ENCODE data around the gene NVL.
A peak's percentile ranks its signal among the peaks of the same experiment; 100 is the strongest.

NVL gene

DNA sequence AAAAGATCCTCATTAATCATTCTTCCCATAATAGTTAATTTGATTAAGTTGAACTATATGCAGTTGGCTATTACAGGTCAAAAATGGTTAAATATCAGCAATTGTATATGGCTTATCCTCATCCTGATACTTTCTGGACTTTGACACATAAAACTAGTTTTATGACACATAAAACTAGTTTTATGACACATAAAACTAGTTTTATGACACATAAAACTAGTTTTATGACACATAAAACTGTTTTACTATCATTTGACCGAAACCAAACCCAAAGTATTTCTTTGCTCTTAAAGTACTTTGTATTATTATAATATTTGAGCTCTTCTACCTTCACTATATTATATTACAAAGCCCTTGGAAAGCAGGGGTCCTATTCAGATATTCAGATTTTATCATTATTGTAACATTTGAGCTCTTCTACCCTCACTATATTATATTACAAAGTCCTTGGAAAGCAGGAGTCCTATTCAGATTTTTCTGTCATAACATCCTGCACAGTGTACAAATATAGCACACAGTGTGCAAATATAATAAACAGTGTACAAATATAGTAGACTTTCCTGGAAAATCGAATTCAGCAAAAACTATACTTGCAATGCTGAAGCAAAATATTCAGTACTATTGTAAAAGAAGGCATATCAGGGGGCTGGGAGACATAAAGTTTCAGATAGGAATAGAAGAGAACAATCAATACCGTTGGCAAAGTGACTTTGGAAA lies 53.0 kb downstream of the NVL start:
- DNase-seq (ENCODE audit: low read depth): no peak

DNA sequence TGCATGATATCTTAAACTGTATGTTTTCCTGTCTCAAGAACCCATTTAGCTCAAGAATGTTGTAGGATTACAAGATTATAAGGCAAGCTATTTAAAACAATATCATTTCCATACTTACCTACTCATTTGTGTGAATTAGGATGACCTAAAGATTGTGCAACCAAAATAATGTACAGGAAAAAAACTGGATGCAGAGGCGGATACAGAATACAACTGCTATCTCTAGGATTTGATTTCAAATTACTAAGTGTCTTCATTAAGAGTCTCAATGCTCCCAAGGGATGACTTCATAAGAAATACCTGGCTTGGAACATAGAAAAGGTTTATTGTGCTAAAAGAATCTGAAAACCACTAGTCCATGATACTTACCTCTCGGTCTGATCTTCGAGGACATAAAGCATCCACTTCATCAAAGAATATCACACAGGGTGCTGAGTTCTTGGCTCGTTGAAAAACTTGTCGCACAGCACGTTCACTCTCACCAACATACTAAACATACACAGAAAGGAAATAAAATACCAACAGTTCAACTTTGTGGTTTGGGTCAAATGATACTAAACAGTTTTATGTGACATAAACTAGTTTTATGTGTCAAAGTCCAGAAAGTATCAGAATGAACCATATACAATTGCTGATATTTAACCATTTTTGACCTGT lies 54.9 kb downstream of the NVL start:
- DNase-seq (ENCODE audit: low read depth): no peak

DNA sequence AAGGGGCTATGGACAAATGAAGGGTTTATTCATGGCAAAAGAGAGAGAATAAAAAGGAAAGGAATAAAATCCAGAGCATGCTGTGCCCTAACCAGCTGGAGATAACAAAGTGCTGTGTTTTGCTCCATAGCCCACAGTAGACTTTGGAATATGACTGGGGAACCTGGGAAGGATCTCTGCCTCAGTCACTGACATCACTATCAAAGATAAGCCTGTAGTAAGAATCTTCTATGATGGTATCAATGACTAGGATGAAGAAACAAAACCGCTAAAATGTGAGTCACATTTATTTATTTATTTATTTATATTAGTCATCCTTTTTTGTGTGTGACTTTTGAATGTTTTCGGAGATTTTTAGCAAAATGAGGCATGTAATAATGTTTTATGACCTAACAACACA lies 56.3 kb downstream of the NVL start:
- DNase-seq (ENCODE audit: low read depth): peak; percentile 71

DNA sequence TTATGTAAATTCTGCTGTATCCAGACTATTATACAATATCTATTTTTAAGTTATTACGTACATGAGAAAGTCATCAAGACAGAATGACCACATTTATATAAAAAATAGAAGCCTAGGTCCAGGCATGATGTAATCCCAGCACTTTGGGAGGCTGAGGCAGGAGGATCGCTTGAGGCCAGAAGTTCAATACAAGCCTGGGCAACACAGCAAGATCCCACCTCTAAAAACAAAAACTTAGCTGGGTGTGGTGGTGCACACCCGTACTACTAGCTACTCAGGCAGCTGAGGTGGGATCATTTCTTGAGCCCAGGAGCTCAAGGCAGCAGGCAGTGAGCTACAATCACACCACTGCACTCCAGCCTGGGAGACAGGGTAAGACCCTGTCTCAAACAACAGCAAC lies 58.9 kb downstream of the NVL start:
- DNase-seq (ENCODE audit: low read depth): no peak

DNA sequence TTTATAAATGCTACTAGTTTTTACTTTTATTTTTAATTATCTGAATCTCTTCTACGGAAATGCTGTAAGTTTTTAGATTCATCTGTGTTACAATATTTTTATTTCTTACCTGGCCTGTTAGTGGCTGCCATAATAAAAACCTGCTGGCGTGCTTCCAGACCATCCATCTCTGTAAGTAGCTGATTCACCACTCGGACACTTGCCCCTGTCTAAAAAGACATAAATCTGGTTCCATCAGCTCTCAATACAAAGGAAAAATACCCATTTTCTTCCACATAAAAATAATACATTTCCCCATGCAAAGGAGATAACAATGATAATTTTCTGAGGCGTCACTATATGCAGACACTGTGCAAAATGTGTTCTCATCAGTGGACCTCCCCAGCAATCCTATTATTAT lies 62.0 kb downstream of the NVL start:
- DNase-seq (ENCODE audit: low read depth): no peak

DNA sequence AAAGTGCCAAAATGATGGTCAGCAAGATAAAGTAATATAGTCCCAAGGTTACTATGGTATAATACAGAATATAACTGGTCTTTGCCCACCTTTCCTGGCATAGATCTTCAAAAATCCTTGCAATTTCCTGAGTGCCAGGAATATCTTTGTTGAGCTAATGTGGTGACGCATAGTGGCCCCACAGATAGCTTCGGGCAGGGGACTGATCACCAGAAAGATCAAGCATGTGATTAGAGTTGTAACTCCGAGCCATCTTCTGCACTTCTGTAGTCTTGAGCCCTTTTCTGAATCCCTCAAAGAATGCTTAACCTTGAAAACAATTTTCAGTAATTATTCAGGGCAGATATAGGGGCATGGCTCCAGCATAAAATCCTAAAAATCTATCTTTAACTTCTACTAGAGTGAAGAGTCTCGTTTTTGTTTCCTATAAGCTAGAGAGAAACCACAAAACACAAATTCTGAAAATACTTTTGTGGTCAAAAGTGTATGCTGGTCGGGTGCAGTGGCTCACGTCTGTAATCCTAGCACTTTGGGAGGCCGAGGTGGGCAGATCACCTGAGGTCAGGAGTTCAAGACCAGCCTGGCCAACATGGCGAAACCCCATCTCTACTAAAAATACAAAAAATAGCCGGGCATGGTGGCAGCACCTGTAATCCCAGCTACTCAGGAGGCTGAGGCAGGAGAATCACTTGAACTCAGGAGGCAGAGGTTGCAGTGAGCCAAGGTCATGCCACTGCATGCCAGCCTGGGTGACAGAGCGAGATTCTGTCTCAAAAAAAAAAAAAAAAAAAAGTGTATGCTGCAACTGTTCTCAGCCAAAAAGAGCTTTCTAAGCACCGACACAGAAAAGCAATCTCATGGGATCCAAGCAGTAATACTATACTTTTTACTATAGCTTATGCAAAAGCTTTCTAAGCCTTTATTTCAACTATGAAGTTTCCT lies 62.8 kb downstream of the NVL start:
- DNase-seq (ENCODE audit: low read depth): peak; percentile 68

DNA sequence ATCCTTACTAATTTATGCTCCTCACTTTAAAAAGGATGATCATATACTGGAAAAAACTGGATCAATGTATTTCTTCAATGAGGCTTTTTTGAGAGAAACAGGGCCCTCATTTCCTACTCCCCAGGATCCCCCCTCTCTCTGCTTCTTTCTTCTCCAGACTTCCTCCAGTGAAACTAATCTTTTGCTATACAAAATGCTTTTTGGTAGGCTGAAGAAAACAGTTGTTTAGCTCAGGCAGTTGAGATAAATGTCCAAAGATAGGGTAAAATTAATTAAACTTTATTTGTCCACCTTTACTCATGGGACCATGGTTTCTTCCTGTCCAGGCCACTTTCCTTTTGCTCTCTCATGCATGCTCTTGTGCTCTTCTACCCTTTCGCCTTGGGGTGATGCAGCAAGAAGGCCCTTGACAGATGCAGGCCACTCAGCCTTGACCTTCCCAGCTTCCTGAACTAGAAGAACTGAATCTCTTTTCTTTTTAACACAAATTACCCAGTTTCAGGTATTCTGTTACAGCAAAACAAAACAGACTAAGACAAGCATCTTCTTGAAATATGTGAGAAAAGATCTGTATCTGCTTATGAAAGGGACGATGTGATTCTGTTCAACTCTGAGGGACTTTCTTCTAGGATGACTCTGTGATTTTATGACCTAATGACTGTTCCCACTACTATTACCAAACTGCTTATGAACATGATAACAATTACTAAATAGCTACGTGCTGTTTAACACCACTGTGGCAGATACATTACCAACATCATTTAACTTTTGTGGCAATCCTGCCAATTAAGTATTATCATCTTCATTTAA lies 63.7 kb downstream of the NVL start:
- DNase-seq (ENCODE audit: low read depth): peak; percentile 54

DNA sequence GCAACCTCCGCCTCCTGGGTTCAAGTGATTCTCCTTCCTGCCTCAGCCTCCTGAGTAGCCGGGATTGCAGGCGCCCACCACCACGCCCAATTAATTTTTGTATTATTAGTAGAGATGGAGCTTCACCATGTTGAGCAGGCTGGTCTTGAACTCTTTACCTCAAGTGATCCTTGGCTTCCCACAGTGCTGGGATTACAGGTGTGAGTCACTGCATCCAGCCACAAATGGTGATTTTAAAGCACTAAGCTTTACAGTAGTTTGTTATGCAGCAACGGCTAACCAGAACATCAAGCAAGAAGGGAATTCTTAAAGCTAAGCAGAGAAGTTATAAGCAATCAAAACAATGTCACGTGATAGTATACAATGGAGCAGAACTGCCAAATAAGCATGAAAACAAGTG lies 65.7 kb downstream of the NVL start:
- no peak for DNase-seq (ENCODE audit: low read depth)

DNA sequence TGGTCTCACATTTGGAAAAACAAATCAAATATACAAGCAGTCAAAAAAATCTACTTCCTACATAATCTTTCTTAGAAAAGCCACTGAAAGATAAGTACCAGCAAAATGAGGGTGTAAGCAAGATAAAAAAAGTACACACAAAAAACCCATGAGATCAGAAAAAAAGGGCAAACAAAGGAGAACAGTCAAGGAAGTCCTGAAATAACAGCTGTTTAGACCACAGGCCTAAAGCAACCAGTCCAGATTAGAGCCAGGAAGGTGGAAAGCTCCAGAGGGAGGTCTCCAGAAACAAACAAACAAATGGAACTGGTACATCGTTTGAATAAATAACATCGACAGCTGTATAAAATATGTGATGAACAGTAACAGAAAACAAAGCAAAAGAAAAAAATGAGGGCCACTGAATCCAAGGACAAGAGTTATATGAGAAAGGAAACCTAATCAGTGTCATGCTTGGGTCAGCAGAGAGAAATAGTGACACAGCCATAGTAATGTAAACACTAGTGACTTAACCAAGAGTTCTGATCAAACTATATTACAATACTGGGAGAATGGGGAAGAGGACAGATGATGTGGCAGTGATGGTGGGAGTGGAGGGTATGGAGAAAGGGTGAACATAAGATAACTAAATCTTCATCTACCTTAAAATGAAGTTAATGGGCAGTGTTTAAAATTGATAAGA lies 67.5 kb downstream of the NVL start:
- no peak for DNase-seq (ENCODE audit: low read depth)

DNA sequence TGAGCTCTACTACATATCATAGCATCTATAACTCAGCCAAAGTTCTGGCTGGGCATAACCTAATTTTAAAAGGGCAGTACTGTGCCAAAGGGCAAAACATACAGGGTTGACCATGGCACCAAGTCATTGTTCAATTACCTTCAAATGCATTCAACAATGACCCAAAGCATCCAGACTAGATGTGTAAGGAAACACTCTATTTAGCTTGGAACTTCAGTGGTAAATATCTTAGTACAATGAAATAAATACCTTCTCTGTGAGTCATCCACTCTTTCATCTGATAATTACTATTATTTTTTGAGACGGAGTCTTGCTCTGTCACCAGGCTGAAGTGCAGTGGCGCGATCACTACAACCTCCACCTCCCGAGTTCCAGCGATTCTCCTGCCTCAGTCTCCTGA lies 70.0 kb downstream of the NVL start:
- DNase-seq (ENCODE audit: low read depth): peak; percentile 44

DNA sequence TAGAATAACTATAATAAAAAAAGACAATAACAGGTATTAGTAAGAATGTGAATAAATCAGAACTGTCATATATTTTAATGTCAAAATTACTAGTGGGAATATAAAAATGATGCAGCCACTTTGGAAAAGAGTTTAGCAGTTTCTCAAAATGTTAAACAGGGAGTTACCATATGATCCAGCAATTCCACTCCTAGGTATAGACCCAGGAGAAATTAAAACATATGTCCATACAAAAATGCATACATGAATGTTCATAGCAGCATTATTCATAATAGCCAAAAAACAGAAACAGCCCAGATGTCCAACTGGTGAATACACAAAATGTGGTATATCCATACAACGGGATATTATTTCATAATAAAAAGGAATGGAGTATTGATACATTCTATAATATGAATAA lies 71.6 kb downstream of the NVL start:
- DNase-seq (ENCODE audit: low read depth): no peak

DNA sequence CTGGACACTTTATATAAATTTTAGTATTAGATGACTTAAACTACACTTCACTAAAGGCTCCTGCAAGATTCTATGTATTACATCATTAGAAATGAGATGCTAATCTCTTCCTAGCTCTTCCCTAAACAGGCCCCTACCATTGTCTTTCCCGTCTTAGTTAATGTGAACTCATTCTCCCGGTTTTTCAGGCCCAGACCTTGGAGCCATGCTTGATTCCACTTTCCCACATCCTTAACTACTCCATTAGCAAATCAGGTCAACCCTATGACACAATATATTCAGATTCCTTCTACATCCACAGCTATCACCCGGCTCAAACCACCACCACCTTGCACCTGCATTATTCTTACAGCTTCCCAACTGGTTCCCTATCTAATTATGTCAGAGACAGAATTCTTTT lies 73.3 kb downstream of the NVL start:
- no peak for DNase-seq (ENCODE audit: low read depth)

DNA sequence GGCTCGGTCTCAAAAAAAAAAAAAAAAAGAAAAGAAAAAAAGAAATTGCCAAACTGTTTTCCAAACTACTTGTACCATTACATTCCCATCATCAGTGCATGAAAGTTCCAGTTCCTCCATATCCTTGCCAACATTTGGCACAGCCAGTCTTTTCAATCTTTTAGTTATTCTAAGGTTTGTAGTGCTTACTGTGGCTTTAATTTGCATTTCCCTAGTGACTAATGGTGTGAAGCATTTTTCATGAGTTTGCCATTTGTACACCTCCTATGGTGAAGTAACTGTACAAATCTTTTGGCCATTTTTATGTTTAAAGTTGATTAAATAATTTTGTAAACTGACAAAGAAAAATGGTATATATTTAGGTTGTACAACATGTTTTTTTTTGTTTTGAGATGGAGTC lies 76.3 kb downstream of the NVL start:
- DNase-seq (ENCODE audit: low read depth): peak; percentile 60

DNA sequence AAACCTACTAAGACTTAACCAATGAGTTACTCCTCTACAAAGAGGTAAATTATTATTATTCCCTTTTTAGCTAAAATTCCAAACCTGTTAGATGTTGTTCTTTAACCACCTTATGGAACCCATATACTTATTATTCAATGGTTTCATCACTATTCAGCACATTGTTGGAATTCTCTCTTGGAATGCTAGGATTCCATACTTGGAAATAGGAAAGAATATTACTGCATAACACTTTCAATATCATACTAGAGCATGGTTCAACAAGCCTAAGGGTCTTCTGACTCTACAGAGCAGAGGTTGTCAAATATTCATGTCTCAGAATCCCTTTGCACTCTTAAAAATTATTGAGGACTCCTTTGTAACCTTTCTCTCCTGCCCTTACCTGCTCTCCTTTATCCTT lies 77.5 kb downstream of the NVL start:
- no peak for DNase-seq (ENCODE audit: low read depth)

DNA sequence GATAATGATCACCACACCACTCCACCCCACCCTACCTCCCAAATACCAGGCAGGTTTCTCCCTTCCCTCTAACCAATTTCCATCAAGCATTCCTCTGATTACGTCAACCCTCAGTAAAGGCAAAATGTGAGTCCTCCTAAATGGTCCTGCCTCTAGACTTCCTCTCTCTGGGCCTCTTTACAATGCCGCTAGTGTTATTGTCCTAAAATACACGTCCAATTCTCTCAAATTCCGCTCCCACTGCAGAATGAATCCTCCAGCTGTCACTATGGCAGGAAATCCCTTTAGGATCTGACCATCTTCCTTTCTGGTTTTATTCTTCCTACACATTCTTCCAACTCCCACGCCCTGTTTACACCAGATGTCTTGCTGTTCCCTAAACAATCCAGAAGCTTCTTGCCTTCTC lies 78.2 kb downstream of the NVL start:
- no peak for DNase-seq (ENCODE audit: low read depth)

DNA sequence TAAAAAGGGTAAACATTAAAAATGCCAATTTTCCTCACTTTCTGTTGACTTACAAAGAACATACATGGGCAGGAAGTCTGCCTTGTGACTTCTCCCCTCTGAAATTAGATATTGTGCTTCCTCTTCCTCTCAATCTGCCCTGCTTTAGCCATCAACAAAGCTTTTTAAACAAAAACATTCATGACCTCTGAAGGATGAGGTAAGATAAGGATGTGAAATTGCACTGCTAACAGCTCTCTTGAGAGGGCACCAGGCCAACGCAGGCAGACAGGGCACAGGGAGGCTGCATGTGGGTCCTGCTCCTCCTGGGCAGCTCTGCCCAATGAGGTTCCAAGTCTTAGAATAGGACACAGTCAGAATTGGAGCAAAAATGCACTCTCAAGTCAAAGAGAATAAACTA lies 84.8 kb downstream of the NVL start:
- DNase-seq (ENCODE audit: low read depth): peak; percentile 32

DNA sequence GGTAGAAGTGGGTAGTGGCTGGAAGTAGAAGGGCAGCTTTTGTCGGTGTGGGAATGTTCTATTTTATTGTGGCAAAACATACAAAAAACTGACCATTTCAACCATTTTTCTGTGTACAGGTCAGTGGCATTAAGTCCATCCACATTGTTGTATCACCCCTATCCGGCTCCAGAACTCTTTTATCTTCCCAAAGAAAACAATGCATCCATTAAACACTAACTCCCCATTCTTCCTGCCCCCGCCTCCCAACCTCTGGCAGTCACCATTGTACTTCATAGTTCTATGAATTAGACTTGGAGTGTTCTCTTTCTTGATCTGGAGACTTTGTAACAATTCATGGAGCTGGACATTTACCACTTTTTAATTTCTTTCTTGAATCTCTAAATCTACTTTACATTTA lies 91.2 kb downstream of the NVL start:
- DNase-seq (ENCODE audit: low read depth): no peak

DNA sequence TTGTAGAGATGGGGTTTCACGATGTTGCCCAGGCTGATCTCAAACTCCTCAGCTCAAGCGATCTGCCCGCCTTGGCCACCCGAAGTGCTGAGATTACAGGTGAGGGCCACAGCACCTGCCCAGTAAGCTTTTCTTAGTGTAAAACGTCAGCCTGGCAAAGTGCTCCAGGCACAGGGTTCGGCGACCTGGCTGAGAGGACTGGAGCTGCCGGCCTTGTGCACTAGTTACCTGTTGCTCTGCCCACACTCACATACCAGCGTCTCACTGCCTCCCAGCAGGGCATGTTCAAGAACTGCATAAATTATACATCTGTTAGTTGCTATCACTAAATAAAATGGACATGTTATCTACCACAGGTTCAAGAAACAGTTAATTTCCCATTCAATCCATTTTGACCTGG lies 91.8 kb downstream of the NVL start:
- DNase-seq (ENCODE audit: low read depth): no peak

DNA sequence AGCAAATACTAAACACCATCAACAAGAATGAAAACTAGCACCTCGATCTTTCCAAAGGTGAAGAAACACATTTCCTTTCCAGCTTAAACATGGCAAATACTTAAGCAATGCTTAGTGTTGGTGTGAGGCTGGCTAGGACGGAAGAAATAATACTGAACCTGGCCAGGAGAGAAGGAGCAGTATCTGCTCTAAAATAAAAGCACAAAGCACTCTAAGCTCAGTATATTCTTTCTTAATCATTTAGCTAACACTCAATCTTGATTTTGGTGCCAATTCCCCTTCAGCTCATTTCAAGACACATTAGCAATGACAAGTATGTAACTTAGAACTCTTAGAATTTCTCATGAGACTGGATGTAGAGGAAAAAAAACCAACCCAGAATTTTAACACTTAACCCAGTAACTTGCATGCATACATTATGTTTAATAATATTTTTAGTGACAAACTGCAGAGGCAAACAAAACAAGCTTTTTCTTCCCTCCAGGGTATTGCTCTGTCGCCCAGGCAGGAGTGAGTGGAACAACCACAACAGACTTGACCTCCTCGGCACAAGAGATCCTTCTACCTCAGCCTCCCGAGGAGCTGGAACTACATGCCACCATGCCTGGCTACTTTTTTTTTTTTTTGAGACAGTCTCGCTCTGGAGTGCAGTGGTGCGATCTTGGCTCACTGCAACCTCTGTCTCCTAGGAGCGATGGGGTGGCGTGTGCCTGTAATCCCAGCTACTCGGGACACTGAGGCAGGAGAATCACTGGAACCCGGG lies 92.7 kb downstream of the NVL start:
- no peak for DNase-seq (ENCODE audit: low read depth)

DNA sequence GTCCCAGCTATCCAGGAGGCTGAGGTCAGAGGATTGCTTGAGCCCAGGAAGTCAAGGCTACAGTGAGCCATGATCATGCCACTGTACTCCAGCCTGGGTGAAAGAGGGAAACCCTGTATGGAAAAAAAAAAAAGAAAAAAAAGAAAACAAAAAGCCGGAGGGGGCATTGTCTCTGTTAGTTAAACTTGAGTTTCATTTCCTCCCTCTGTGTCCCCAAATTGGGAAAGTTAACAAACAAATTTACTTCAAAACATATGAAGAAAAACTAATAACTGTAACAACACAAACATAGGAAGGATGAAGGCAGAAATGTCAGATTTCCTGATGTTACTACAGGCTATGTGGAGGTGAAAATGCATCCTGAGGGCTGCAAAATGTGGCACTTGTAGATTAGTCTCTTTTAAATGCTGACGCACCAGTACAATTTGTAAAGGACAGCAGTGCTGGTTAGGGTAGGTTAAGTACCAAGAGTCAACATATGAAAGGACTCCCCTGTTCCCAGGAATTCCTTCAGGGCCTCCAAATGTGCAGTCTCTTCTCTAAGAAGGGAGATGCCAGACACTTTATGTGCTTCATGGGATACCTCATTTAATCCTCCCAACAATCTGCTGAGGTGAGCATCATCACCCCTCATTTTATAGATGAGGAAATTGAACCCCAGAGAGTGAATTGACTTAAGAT lies 94.0 kb downstream of the NVL start:
- no peak for DNase-seq (ENCODE audit: low read depth)

All from EH (cell line).